Amniotic stem cell (primary cell): ENCODE data around the gene ZNF407.
"Not testable (repeated sequence)": the region's sequence is repeated elsewhere in the genome, so short reads cannot be mapped to it uniquely, and the experiment has no call there.

Source experiments
- DNase-seq: peaks from one replicate; lab custom pipeline; 2025; lab: John Stamatoyannopoulos, UW

The ZNF407 gene

GRCh38 chr18:74597662-74598349 is at the start of gene ZNF407:
ZNF407 (plus strand) TSS chr18:74597870; CDS start chr18:74631020, 33,150 bp downstream.
- DNase-seq = peak; percentile 85

GRCh38 chr18:74549591-74550104 is 48.0 kb upstream of the ZNF407 start:
- DNase-seq = no peak

GRCh38 chr18:74550886-74551285 is 46.8 kb upstream of the ZNF407 start:
- DNase-seq = no peak

GRCh38 chr18:74551452-74551851 is 46.2 kb upstream of the ZNF407 start:
- no peak for DNase-seq

GRCh38 chr18:74551936-74552555 is 45.6 kb upstream of the ZNF407 start:
- peak; percentile 71 for DNase-seq

GRCh38 chr18:74556126-74556525 is 41.5 kb upstream of the ZNF407 start:
- no peak for DNase-seq

GRCh38 chr18:74558096-74558495 is 39.6 kb upstream of the ZNF407 start:
- DNase-seq = no peak

GRCh38 chr18:74562131-74562730 is 35.4 kb upstream of the ZNF407 start:
- DNase-seq = no peak

GRCh38 chr18:74562775-74563174 is 34.9 kb upstream of the ZNF407 start:
- DNase-seq = no peak

- DNase-seq = no peak
Measured at GRCh38 chr18:74563999-74564398, 33.7 kb upstream of the ZNF407 start.

GRCh38 chr18:74565164-74565563 is 32.5 kb upstream of the ZNF407 start:
- DNase-seq = not testable (repeated sequence)

GRCh38 chr18:74565993-74566392 is 31.7 kb upstream of the ZNF407 start:
- not testable (repeated sequence) for DNase-seq

- DNase-seq = no peak
Measured at GRCh38 chr18:74567822-74568221, 29.8 kb upstream of the ZNF407 start.

- DNase-seq = no peak
Measured at GRCh38 chr18:74569401-74569800, 28.3 kb upstream of the ZNF407 start.

- DNase-seq = no peak
Measured at GRCh38 chr18:74570266-74570665, 27.4 kb upstream of the ZNF407 start.

GRCh38 chr18:74571895-74572680 is 25.6 kb upstream of the ZNF407 start:
- DNase-seq = no peak

- DNase-seq = no peak
Measured at GRCh38 chr18:74573053-74573452, 24.6 kb upstream of the ZNF407 start.

- no peak for DNase-seq
Measured at GRCh38 chr18:74574916-74575315, 22.8 kb upstream of the ZNF407 start.

GRCh38 chr18:74577019-74577418 is 20.7 kb upstream of the ZNF407 start:
- DNase-seq = no peak

- DNase-seq = no peak
Measured at GRCh38 chr18:74579496-74580065, 18.1 kb upstream of the ZNF407 start.

GRCh38 chr18:74582642-74583041 is 15.0 kb upstream of the ZNF407 start:
- DNase-seq = no peak

GRCh38 chr18:74587441-74587840 is 10.2 kb upstream of the ZNF407 start:
- no peak for DNase-seq
